ENCODE data around the gene PNRC1. TPM values are rescaled to one million over a fixed set of nuclear protein-coding genes. Genes with fewer than 3 reads are reported as not detected.
A peak's percentile ranks its signal among the peaks of the same experiment; 100 is the strongest.

Gene PNRC1
- total and polyA plus RNA-seq, 2 experiments from 2014 or later: 35.0 to 38.6 TPM

- TF ChIP-seq ZNF462 (CRISPR knock-in tag; IDR thresholded peaks at IDR 0.05) (no peak), POLR2AphosphoS5 (IDR thresholded peaks at IDR 0.05; ENCODE audit: low read depth) (no peak), ZNF114 (CRISPR knock-in tag; IDR thresholded peaks at IDR 0.05) (no peak), REST (IDR thresholded peaks at IDR 0.05; ENCODE audit: unreplicated experiment) (no peak)
Measured at GRCh38 chr6:89057759-89058158, 22.8 kb upstream of the PNRC1 start (continued).

- ATAC-seq (no peak; the same call in 1 of the 3 replicates), DNase-seq (ENCODE audit: low spot score) (no peak)
- Histone ChIP-seq H3K4me1 (ENCODE audit: insufficient read depth) (no peaks in the 10 kb centered on the region), H3K9me2 (ENCODE audit: insufficient read depth) (no peaks in the 10 kb centered on the region), H3K4me2 (peak overlapping the region; percentile 26; the same call in 1 of the 2 replicates), H3K79me2 (replicated peaks; ENCODE audit: insufficient read depth) (no peaks in the 10 kb centered on the region), H3K36me3 (ENCODE audit: insufficient read depth) (no peaks in the 10 kb centered on the region), H2AFZ (peak overlapping the region; percentile 84), H3K27me3 (ENCODE audit: insufficient read depth) (no peaks in the 10 kb centered on the region), H3K4me3 (no peak overlapping the region), H3F3A (replicated peaks; ENCODE audit: low read depth) (no peaks in the 10 kb centered on the region), H3K27ac (ENCODE audit: low read depth) (no peak overlapping the region), H4K20me1 (replicated peaks; ENCODE audit: insufficient read depth) (no peaks in the 10 kb centered on the region)
- TF ChIP-seq EZH2phosphoT487 (IDR thresholded peaks at IDR 0.05; ENCODE audit: unreplicated experiment) (no peak), EZH2 (IDR thresholded peaks at IDR 0.05; ENCODE audit: low read depth, unreplicated experiment) (no peak)
- no peaks in the 10 kb centered on the region; the same call in 2 of the 3 replicates for H3K36me3 Mint-ChIP-seq (ENCODE audit: low read depth)
- no peaks in the 10 kb centered on the region for H3K9me3 Mint-ChIP-seq
- no peak overlapping the region for H3K4me3 Mint-ChIP-seq
- H3K27me3 Mint-ChIP-seq (ENCODE audit: insufficient read depth, low read depth, poor library complexity): peaks cover 5% of the 10 kb centered on the region
- no peak overlapping the region for H3K27ac Mint-ChIP-seq
- H3K4me1 Mint-ChIP-seq: peaks cover 12% of the 10 kb centered on the region
Measured at GRCh38 chr6:89058627-89059026, 21.9 kb upstream of the PNRC1 start.

Data from GM23338 (cell line).